GM12872 (cell line): Measurements from ENCODE around the gene NGEF.

Source experiments
- CTCF ChIP-seq: IDR thresholded peaks from 3 replicates; pipeline ENCODE4 v1.5.1; 2011; ENCODE audit warnings: low read depth, mild to moderate bottlenecking, low read length, moderate library complexity; ENCODE audit not compliant: insufficient read depth

NGEF gene

GRCh38 chr2:232839411-232840079 is 173.5 kb downstream of the NGEF start:
- no peak for TF ChIP-seq CTCF

- TF ChIP-seq CTCF = no peak
These were observed 174.6 kb downstream of the NGEF start for GRCh38 chr2:232838406-232838874.

GRCh38 chr2:232836934-232837333 is 176.1 kb downstream of the NGEF start:
- TF ChIP-seq CTCF = no peak

- no peak for TF ChIP-seq CTCF
These were observed 177.3 kb downstream of the NGEF start for GRCh38 chr2:232835687-232836208.

- TF ChIP-seq CTCF = no peak
These were observed 179.2 kb downstream of the NGEF start for GRCh38 chr2:232833830-232834229.

- no peak for TF ChIP-seq CTCF
These were observed 181.6 kb downstream of the NGEF start for GRCh38 chr2:232831496-232831895.

GRCh38 chr2:232829988-232830387 is 183.1 kb downstream of the NGEF start:
- TF ChIP-seq CTCF = no peak
